C4-2B (cell line): ENCODE measurements around the gene PPIG.

Experiments
- ZFX ChIP-seq: fragments of 450-650 bp; IDR thresholded peaks from 2 replicates; pipeline ENCODE4 v1.6.1; 2017
- TF ChIP-seq, protein P1 (sequence below): fragments of 450-650 bp; conservative IDR thresholded peaks from 2 replicates; pipeline ENCODE4 v1.5.1; 2017; ENCODE audit warnings: mild to moderate bottlenecking

GRCh38 chr2:169670937-169671336 is 86.8 kb downstream of the PPIG start:
- TF ChIP-seq, protein P1, sequence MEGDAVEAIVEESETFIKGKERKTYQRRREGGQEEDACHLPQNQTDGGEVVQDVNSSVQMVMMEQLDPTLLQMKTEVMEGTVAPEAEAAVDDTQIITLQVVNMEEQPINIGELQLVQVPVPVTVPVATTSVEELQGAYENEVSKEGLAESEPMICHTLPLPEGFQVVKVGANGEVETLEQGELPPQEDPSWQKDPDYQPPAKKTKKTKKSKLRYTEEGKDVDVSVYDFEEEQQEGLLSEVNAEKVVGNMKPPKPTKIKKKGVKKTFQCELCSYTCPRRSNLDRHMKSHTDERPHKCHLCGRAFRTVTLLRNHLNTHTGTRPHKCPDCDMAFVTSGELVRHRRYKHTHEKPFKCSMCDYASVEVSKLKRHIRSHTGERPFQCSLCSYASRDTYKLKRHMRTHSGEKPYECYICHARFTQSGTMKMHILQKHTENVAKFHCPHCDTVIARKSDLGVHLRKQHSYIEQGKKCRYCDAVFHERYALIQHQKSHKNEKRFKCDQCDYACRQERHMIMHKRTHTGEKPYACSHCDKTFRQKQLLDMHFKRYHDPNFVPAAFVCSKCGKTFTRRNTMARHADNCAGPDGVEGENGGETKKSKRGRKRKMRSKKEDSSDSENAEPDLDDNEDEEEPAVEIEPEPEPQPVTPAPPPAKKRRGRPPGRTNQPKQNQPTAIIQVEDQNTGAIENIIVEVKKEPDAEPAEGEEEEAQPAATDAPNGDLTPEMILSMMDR, result no peak
- no peak for TF ChIP-seq ZFX
